GM12872 (cell line): ENCODE measurements around the gene SMIM15.

Experiments used
- TF ChIP-seq, protein P1 (sequence below): IDR thresholded peaks from 3 replicates; pipeline ENCODE4 v1.5.1; 2011; ENCODE audit warnings: low read depth, mild to moderate bottlenecking, low read length, moderate library complexity; ENCODE audit not compliant: insufficient read depth

Gene SMIM15

GRCh38 chr5:61137835-61138234, 24.4 kb downstream of the SMIM15 start:
- TF ChIP-seq, protein P1, sequence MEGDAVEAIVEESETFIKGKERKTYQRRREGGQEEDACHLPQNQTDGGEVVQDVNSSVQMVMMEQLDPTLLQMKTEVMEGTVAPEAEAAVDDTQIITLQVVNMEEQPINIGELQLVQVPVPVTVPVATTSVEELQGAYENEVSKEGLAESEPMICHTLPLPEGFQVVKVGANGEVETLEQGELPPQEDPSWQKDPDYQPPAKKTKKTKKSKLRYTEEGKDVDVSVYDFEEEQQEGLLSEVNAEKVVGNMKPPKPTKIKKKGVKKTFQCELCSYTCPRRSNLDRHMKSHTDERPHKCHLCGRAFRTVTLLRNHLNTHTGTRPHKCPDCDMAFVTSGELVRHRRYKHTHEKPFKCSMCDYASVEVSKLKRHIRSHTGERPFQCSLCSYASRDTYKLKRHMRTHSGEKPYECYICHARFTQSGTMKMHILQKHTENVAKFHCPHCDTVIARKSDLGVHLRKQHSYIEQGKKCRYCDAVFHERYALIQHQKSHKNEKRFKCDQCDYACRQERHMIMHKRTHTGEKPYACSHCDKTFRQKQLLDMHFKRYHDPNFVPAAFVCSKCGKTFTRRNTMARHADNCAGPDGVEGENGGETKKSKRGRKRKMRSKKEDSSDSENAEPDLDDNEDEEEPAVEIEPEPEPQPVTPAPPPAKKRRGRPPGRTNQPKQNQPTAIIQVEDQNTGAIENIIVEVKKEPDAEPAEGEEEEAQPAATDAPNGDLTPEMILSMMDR: no peak

DNA sequence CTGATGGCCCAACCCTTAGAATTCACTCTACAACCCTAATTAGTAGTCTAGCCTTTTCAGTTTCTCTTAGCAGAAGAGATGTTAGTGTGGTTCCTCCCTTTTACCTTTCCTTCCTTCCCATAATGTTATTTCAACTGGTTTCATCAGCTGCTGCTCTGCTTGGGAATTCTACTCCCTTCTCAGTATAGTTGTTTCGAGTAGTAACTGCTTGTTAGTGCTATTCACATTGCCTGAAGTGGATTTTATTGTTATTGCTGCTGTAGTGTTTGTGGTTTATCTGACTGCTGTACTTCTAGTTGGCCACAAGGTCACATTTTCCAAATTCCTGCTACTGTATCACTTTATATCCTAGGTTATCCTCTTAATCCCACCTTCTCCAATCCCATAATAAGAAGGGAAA, 29.7 kb downstream of the SMIM15 start:
- TF ChIP-seq, protein P1: no peak

GRCh38 chr5:61130289-61130688, 32.0 kb downstream of the SMIM15 start:
- TF ChIP-seq, protein P1: no peak

GRCh38 chr5:61123145-61123544, 39.1 kb downstream of the SMIM15 start:
- TF ChIP-seq, protein P1: no peak

GRCh38 chr5:61120534-61120933, 41.7 kb downstream of the SMIM15 start:
- TF ChIP-seq, protein P1: no peak

- TF ChIP-seq, protein P1: no peak
Observed at GRCh38 chr5:61119066-61119465, 43.2 kb downstream of the SMIM15 start.

DNA sequence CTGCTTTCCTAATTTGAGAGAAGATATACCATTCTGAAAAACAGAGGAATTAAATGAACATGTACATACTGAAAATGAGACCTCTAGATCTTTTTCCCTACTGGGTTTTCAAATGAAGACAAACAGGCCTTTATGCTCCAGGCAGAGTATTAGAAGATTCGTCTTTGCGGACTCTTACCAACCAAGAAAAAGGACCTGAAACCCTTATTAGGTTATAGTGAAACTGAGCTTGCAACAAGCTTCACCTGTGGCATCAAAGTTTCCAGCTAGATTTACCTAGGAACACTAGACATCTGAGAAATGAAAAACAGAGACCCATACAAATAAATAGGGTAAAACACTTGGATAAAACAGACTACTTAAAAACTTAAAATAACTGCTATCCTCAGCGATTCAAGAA, 46.3 kb downstream of the SMIM15 start:
- TF ChIP-seq, protein P1: no peak

- TF ChIP-seq, protein P1: no peak
Observed at GRCh38 chr5:61114441-61114840, 47.8 kb downstream of the SMIM15 start.
